Calu3 (cell line): ENCODE results near the gene RHOF. TPM values are rescaled to one million over a fixed set of nuclear protein-coding genes. Genes with fewer than 3 reads are reported as not detected.

Source experiments
- BruUV-seq: library from RNA; stranded (reverse); fragments of 400-500 nt; replicated peaks from 2 replicates; lab custom pipeline; 2021; lab: Mats Ljungman, UMichigan
- CTCF ChIA-PET: fragments of 300-600 bp; sonication (Branson Sonifier 250); formaldehyde crosslinking; loops from one replicate; lab custom pipeline; 2022; ENCODE audit warnings: antibody characterized with exemption; lab: Charles Lee
- DNase-seq: peaks from one replicate; pipeline ENCODE4 v3.0.0; 2022
- H3K27ac Mint-ChIP-seq: one replicate; pipeline ENCODE4 v1.8.0; 2022; ENCODE audit warnings: mixed read lengths; ENCODE audit not compliant: unreplicated experiment
- H3K27me3 Mint-ChIP-seq: one replicate; pipeline ENCODE4 v1.8.0; 2022; ENCODE audit warnings: mixed read lengths; ENCODE audit not compliant: unreplicated experiment
- H3K36me3 Mint-ChIP-seq: one replicate; pipeline ENCODE4 v1.8.0; 2022; ENCODE audit warnings: mild to moderate bottlenecking, moderate library complexity, mixed read lengths; ENCODE audit not compliant: insufficient read depth, unreplicated experiment
- H3K4me1 Mint-ChIP-seq: one replicate; pipeline ENCODE4 v1.8.0; 2022; ENCODE audit warnings: mild to moderate bottlenecking, low read depth, mixed read lengths; ENCODE audit not compliant: unreplicated experiment
- H3K4me3 Mint-ChIP-seq: one replicate; pipeline ENCODE4 v1.8.0; 2022; ENCODE audit warnings: mild to moderate bottlenecking, low read depth, moderate library complexity, mixed read lengths; ENCODE audit not compliant: unreplicated experiment
- H3K9me3 Mint-ChIP-seq: one replicate; pipeline ENCODE4 v1.8.0; 2022; ENCODE audit warnings: low read depth, mixed read lengths; ENCODE audit not compliant: unreplicated experiment
- intact Hi-C: fragments of 100-400 bp; cut with micrococcal nuclease; formaldehyde crosslinking; loops from one replicate; pipeline ENCODE4 v1.10.0; 2022; ENCODE audit not compliant: unreplicated experiment
- total RNA-seq: library from RNA; stranded (reverse); gene quantifications from 2 replicates; pipeline ENCODE4 v1.2.3, GENCODE V29; 2022
- TF ChIP-seq, protein P1 (sequence below): fragments of 200-600 bp; IDR thresholded peaks from one replicate; pipeline ENCODE4 v1.8.0; 2022; ENCODE audit warnings: antibody characterized with exemption; ENCODE audit not compliant: unreplicated experiment

The RHOF gene
- total RNA-seq, 1 experiment from 2014 or later, result 73.9 TPM

DNA sequence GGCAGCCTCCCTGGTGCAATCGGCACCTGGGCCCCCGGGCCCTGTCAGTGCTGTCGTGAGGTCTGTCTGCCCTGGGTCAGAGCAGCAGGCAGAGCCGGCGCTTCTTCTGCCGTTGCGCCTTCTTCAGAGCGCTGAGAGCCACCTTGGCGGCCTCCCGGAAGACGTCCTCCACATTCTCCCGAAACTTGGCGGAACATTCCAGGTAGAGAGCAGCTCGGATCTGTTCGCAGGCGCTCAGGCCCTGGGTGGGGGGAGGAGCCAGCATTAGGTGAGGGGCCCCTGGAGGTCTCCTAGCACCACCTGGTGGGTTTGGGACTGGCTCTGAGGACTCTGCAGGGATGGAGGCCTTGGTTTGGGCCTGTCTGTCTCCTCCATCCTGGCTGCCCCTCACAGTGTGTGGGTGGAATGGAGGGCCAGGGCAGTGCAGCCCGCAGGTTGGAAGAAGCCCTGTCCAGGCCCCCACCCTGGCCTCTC lies 14.0 kb downstream of the RHOF start:
- no peak overlapping the region for H3K4me3 Mint-ChIP-seq
- TF ChIP-seq, protein P1, sequence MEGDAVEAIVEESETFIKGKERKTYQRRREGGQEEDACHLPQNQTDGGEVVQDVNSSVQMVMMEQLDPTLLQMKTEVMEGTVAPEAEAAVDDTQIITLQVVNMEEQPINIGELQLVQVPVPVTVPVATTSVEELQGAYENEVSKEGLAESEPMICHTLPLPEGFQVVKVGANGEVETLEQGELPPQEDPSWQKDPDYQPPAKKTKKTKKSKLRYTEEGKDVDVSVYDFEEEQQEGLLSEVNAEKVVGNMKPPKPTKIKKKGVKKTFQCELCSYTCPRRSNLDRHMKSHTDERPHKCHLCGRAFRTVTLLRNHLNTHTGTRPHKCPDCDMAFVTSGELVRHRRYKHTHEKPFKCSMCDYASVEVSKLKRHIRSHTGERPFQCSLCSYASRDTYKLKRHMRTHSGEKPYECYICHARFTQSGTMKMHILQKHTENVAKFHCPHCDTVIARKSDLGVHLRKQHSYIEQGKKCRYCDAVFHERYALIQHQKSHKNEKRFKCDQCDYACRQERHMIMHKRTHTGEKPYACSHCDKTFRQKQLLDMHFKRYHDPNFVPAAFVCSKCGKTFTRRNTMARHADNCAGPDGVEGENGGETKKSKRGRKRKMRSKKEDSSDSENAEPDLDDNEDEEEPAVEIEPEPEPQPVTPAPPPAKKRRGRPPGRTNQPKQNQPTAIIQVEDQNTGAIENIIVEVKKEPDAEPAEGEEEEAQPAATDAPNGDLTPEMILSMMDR, result no peak
- H3K36me3 Mint-ChIP-seq, result peaks cover 77% of the 10 kb centered on the region
- peaks cover 29% of the 10 kb centered on the region for H3K4me1 Mint-ChIP-seq
- no peak for DNase-seq
- H3K27me3 Mint-ChIP-seq, result no peaks in the 10 kb centered on the region
- intact Hi-C loops, result no loop called here
- BruUV-seq, result no TSS peak
- no peaks in the 10 kb centered on the region for H3K9me3 Mint-ChIP-seq
- H3K27ac Mint-ChIP-seq, result no peak overlapping the region
- CTCF ChIA-PET, result interaction anchor here (0.6 to 4.2 kb wide), 2 partner anchors 15 to 227 kb away, joined by 3 to 25 read pairs; partner anchors contain the start of gene RHOF

DNA sequence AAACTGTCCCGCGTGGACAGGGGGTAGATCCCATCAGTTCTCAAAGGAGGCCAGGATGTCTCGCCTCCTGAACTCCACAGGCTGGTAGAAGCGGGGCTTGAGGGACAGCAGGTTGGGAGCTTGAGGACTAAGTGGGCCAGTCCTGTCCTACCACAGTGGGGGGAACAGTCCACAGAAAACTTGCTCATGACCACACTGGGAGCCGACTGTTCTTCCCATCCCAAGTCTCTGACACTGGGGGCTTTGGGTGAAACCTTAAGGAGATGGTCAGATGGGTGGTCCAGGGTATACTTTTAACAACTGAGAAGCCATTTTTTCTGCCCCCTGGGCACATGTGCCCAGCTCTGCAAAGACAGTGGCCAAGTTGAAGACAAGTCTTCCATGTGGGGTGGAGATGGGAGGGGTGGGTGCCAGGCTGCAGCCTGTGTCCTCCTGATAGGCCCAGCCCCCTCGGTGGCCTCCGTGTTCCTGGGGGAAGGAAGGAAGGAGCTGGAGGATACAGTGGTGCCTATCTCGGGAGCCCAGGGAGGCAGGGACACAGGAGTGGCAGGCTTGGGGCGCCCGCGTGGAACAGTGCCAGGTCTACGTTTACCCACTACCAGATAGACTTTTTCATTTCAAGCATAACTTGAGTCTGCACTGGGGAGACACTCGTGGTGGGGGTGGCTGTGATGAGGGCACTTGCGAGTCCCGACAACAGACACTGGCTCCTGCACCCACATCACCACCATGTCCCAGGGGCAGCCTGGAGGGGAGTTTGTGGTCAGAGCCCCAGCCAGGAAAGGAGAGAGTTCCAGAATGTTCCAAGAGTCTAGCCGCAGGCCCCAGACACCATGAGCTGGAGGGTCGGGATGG lies 14.7 kb downstream of the RHOF start:
- DNase-seq, result no peak
- TF ChIP-seq, protein P1, result no peak
- Mint-ChIP-seq H3K27me3 (no peaks in the 10 kb centered on the region), H3K4me3 (no peak overlapping the region), H3K36me3 (peaks cover 77% of the 10 kb centered on the region), H3K9me3 (no peaks in the 10 kb centered on the region), H3K4me1 (peaks cover 23% of the 10 kb centered on the region), H3K27ac (peak overlapping the region; percentile 2)
- no TSS peak for BruUV-seq
- intact Hi-C loops, result no loop called here
- CTCF ChIA-PET, result interaction anchor here (0.6 to 4.2 kb wide), 3 partner anchors 15 to 227 kb away, joined by 3 to 25 read pairs (median 9); partner anchors contain the start of gene RHOF

DNA sequence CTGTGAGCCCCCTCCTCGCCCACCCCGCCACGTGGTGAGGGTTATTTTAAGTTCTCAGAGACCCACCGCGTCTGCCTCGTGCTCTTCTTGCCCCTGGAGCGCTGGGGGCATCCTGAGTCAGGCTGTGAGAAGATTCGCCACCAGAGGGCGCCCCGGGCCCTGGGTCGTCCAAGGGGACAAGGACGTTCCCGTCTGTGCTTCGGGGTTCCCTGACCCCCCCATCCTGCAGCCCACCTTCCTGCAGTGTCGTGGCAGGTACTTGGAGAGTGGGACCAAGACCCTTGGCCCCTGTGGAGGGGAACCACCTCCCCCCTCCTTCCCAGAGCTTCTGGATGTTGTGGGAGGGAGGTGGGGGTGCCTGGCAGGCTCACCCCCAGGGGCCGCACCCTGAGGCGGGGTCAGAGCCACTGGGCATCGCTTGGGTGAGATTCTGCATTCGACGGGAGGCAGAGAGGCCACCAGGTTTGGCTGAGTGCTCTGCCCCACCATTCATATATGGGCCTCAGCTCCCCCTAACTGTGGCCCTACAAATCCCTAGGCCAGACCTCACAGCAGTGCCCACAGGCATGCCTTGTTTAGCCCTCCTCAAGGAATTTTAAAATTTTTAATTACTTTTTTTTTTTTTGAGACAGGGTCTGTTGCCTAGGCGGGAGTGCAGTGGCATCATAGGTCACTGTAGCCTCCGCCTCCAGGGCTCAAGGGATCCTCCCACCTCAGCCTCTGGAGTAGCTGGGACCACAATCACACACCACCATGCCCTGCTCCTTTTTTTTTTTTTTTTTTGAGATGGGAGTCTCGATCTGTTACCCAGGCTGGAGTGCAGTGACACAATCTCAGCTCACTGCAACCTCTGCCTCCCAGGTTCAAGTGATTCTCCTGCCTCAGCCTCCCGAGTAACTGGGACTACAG lies 17.0 kb downstream of the RHOF start:
- no peaks in the 10 kb centered on the region for H3K9me3 Mint-ChIP-seq
- peak; percentile 93 for DNase-seq
- intact Hi-C loops, result no loop called here
- peaks cover 68% of the 10 kb centered on the region for H3K36me3 Mint-ChIP-seq
- TF ChIP-seq, protein P1, result peak; percentile 95
- no peaks in the 10 kb centered on the region for H3K4me1 Mint-ChIP-seq
- peak overlapping the region; percentile 68 for H3K27ac Mint-ChIP-seq
- CTCF ChIA-PET, result interaction anchor here (0.8 to 4.2 kb wide), 3 partner anchors 9 to 20 kb away, joined by 3 to 25 read pairs (median 6); partner anchors contain the start of gene RHOF
- H3K27me3 Mint-ChIP-seq, result no peaks in the 10 kb centered on the region
- BruUV-seq, result no TSS peak
- no peak overlapping the region for H3K4me3 Mint-ChIP-seq

DNA sequence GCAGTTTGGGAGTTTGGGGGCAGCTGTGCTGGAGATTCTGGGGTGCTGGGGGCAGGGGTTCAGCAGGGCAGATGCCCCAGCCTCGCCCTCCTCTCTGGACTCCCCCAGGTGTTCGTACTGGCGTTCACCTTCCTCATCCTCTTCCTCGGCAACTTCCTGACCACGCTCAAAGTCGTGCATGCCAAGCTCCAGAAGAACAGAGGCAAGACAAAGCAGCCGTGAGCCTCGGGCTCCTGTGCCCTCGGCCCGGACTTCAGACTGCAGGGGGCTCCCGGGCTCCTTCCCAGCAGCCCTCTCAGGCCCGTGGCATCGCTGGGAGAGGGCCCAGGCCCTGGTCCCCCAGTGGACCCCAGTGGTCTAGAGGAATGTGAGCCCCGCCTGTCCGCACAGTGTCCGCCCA lies 18.0 kb downstream of the RHOF start:
- intact Hi-C loops, result no loop called here
- DNase-seq, result no peak
- Mint-ChIP-seq H3K27ac (no peak overlapping the region), H3K36me3 (peaks cover 61% of the 10 kb centered on the region), H3K27me3 (no peaks in the 10 kb centered on the region), H3K4me3 (no peak overlapping the region), H3K9me3 (no peaks in the 10 kb centered on the region), H3K4me1 (no peaks in the 10 kb centered on the region)
- TF ChIP-seq, protein P1, result no peak
- BruUV-seq, result no TSS peak
- CTCF ChIA-PET, result interaction anchor here (1.2 to 4.2 kb wide), 2 partner anchors 19 kb away, joined by 11 to 25 read pairs; partner anchors contain the start of gene RHOF
